ENCODE data around the gene BCL2. TPM values are rescaled to one million over a fixed set of nuclear protein-coding genes. Genes with fewer than 3 reads are reported as not detected.

Gene BCL2
- total RNA-seq, 1 donor from 2014 or later, result 14.1 TPM

DNA sequence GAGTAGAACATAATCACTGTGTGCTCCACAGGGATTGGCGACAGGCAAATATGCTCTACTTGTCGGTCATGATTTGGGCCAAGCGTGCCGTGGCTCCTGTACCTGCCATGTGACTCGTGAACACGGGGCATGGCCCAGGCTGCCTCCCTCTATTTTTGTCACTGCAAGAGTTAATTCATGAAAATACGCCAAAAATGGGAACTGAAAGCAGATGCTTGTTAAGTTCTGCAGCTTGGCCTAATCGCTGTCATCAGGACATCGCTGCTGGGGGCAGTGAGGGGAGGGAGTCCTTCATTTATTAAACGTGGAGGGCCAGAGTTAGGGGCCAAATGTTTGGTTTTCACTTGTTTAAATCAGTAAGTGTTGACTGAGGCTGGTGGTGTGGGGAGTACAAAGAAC is 177.8 kb downstream of the BCL2 start:
- Mint-ChIP-seq H3K4me3 (no peak overlapping the region), H3K4me1 (peaks cover 27% of the 10 kb centered on the region), H3K27ac (ENCODE audit: unreplicated experiment) (no peak overlapping the region), H3K36me3 (ENCODE audit: low read depth) (no peaks in the 10 kb centered on the region), H3K27me3 (ENCODE audit: low read depth) (no peaks in the 10 kb centered on the region), H3K9me3 (no peaks in the 10 kb centered on the region)
- TF ChIP-seq, protein P1, sequence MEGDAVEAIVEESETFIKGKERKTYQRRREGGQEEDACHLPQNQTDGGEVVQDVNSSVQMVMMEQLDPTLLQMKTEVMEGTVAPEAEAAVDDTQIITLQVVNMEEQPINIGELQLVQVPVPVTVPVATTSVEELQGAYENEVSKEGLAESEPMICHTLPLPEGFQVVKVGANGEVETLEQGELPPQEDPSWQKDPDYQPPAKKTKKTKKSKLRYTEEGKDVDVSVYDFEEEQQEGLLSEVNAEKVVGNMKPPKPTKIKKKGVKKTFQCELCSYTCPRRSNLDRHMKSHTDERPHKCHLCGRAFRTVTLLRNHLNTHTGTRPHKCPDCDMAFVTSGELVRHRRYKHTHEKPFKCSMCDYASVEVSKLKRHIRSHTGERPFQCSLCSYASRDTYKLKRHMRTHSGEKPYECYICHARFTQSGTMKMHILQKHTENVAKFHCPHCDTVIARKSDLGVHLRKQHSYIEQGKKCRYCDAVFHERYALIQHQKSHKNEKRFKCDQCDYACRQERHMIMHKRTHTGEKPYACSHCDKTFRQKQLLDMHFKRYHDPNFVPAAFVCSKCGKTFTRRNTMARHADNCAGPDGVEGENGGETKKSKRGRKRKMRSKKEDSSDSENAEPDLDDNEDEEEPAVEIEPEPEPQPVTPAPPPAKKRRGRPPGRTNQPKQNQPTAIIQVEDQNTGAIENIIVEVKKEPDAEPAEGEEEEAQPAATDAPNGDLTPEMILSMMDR (conservative IDR thresholded peaks at IDR 0.05), result no peak
- DNase-seq (ENCODE audit: low read depth, low spot score), result no peak

DNA sequence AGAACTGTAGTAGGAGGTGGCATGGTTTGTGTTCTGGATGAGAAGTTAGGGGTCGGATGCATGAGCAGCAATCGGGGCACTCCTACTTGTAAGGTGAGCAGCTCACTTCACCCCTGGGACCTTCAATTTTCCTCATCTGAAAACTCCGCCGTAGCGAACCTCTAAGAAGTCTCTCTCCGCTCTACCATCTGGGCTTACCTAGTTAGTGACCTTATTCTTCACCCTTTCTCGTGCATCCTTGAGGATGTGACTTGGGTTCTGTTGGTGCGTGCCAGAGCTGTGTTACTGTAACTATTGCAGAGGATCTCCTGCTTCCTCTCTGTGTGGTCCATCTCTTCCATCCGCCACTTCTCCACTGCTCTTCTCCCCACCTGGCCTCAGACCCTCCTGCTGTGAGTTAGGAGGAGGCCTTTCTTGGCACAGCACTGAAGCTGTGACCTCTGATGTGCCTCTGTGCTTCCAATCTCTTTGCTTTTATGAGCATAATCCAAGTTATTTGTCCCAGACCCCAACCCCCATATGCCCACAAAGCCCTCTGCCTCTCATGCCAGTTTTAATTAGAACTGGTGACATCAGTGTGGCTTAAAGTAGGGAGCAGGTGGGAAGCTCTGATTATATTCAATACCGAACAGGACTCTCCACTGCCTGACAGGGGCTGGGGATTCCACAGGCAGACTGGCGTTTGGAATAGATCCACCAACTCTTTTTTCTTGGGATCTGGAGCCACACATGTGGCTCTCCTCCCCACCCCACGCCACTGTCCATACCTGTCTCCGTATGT is 178.4 kb downstream of the BCL2 start:
- H3K9me3 Mint-ChIP-seq, result no peaks in the 10 kb centered on the region
- no peak for DNase-seq (ENCODE audit: low read depth, low spot score)
- H3K27ac Mint-ChIP-seq (ENCODE audit: unreplicated experiment), result no peak overlapping the region
- H3K4me1 Mint-ChIP-seq, result peaks cover 27% of the 10 kb centered on the region
- TF ChIP-seq, protein P1 (conservative IDR thresholded peaks at IDR 0.05), result no peak
- no peak overlapping the region for H3K4me3 Mint-ChIP-seq
- no peaks in the 10 kb centered on the region for H3K27me3 Mint-ChIP-seq (ENCODE audit: low read depth)
- H3K36me3 Mint-ChIP-seq (ENCODE audit: low read depth), result no peaks in the 10 kb centered on the region

DNA sequence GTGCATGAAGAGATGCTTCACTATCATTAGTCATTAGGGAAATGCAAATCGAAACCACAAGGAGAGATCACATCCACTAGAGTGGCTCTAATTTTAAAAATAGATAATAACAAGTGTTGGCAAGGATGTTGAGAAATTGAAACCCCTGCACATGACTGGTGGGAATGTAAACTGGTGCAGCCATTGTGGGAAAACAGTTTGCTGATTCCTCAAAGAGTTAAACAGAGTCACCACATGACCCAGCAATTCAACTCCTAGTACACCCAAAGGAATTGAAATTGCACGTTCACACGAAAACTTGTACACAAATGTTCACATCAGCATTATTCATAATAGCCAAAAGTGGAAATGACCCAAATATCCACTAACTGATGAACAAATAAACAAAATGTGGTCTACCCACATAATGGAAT is 179.5 kb downstream of the BCL2 start:
- Mint-ChIP-seq H3K36me3 (ENCODE audit: low read depth) (no peaks in the 10 kb centered on the region), H3K4me1 (peaks cover 23% of the 10 kb centered on the region), H3K9me3 (no peaks in the 10 kb centered on the region), H3K27me3 (ENCODE audit: low read depth) (no peaks in the 10 kb centered on the region), H3K4me3 (no peak overlapping the region), H3K27ac (ENCODE audit: unreplicated experiment) (no peak overlapping the region)
- DNase-seq (ENCODE audit: low read depth, low spot score), result no peak
- TF ChIP-seq, protein P1 (conservative IDR thresholded peaks at IDR 0.05), result no peak

DNA sequence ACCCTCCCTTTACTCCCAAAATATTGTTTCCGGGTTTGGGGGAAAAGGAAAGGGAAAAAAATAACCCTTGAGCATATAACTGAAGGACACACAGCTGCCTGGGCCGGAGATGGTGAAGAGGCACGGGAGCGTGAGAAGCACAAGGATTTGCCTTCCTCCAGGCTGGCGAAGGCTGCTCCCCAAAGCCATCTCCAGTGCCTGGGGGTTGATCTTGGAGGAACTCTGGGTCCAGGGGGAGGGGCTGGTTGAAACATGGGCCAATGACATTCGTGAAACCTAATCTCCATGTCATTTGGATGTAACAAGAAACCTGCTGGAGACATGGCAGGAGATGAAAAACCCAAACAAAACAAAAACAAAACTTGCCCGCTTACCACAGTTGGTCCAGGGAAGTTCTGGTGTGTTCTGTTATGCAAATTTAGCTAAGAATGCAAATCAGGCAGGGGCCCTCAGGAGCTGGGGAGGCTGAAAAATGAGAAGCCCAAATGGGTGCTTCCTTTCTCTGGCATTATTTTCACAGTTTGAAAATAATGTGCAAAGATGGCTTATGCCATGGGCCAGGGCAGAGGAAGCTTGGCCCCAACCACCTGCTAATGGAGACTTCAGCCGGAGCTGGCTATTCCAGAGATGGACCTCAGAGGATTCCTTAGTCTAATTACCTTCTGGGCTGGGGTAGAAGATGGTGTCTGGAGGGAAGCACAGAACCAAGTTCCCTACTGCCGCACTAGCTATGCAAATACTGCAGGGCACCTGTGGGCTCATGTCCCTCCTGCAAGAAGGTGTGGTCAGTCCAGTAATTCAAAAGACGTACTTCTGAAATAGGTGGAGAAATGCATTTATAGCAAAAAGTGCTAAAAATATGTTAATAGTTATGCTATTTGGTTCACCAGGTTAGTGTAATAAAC is 180.9 kb downstream of the BCL2 start:
- no peaks in the 10 kb centered on the region for H3K9me3 Mint-ChIP-seq
- TF ChIP-seq, protein P1 (conservative IDR thresholded peaks at IDR 0.05), result no peak
- H3K4me3 Mint-ChIP-seq, result no peak overlapping the region
- no peaks in the 10 kb centered on the region for H3K36me3 Mint-ChIP-seq (ENCODE audit: low read depth)
- no peak for DNase-seq (ENCODE audit: low read depth, low spot score)
- H3K4me1 Mint-ChIP-seq, result peaks cover 15% of the 10 kb centered on the region
- no peaks in the 10 kb centered on the region for H3K27me3 Mint-ChIP-seq (ENCODE audit: low read depth)
- no peak overlapping the region for H3K27ac Mint-ChIP-seq (ENCODE audit: unreplicated experiment)

DNA sequence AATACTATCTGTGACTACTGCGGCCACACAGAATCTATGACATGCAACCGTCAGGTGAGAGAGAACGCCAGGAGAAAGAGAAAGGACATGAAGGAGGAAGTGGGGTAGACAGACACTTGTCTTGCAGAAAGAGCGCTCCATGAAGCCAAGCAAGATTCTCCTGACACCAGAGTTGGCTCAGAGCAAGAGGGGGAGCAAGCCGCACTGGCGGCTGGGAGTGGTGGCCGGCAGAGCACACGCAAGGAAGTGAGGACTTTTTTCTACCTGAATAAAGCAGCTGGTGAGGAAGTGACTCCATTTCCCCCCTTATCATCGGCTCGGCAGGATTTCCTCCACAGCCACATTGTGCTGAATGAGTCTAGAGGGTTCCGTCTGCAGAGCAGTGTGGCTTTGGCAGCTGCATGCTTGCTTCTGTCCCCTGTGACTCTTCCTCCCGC is 181.6 kb downstream of the BCL2 start:
- Mint-ChIP-seq H3K36me3 (ENCODE audit: low read depth) (no peaks in the 10 kb centered on the region), H3K4me3 (no peak overlapping the region), H3K27me3 (ENCODE audit: low read depth) (no peaks in the 10 kb centered on the region), H3K4me1 (peaks cover 8% of the 10 kb centered on the region), H3K9me3 (no peaks in the 10 kb centered on the region), H3K27ac (ENCODE audit: unreplicated experiment) (no peak overlapping the region)
- no peak for DNase-seq (ENCODE audit: low read depth, low spot score)
- TF ChIP-seq, protein P1 (conservative IDR thresholded peaks at IDR 0.05), result no peak
